GM12874 (cell line): ENCODE measurements around the gene SPRED2.

Experiments
- CTCF ChIP-seq: IDR thresholded peaks from 2 replicates; pipeline ENCODE4 v1.5.1; 2011; ENCODE audit warnings: low read depth, mild to moderate bottlenecking, control low read depth, low read length, moderate library complexity; ENCODE audit not compliant: insufficient read depth

Gene SPRED2

DNA sequence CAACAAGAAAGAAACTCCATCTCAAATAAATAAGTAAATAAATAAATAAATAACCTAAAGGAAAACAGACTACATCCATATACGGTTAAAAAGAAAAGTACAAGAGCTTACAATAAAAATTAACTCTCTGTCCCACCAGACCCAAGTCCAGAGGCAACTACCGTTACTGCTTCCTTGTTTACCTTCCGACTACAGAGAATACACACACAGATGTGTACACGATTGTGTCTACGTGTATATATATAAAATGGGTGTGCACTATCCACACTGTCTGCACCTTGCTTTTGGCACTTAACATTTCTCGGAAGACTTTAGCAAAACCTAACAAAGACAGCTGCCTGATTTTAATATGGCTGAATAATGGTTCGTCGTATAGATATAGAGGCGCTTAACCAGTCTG, 134.9 kb downstream of the SPRED2 start:
- no peak for TF ChIP-seq CTCF

DNA sequence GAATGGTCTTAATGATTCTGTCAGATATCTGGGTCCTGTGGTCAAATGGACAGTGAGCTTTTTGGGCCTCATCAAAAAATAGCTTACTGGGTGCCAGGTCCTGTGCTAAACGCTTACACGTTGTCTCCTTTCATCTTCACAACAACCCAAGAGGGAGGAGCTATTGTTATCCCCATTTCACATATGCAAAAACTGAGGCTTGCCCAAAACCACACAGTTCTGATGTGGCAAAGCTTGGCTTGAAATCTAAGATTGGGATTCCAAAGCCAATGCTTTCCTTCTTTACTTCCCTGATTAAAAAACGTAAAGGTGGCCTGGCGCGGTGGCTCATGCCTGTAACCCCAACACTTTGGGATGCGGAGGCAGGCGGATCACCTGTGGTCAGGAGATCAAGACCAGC, 135.4 kb downstream of the SPRED2 start:
- TF ChIP-seq CTCF = no peak

- no peak for TF ChIP-seq CTCF
Measured at GRCh38 chr2:65294701-65295100, 137.7 kb downstream of the SPRED2 start.

- no peak for TF ChIP-seq CTCF
Measured at GRCh38 chr2:65294136-65294535, 138.3 kb downstream of the SPRED2 start.

- TF ChIP-seq CTCF = no peak
Measured at GRCh38 chr2:65293376-65293775, 139.0 kb downstream of the SPRED2 start.

DNA sequence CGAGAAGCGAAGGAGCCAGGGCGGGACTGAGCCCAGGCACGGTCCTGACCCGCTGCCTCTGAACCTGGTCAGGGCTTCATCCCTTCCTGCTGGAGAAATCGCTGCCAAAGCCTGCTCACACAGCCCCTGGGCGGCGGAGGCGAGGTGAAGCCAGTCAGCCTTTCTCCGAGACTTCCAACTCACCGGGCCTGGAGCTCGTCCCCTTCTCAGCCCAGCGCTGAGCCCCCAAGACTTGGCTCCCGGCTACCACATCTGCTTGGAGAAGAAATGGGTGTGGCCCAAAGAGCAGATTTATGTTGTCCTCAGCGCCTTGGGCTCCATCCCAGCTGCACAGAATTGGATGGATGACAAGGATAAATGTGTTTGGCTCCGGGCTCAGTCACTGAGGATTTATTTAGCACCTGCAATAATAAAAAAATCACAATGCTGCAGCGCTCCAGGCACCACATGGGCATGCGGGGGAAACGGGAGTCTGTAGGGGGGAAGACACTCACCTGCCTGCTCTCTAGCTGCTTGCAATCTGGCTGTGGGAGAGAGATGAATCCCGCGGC, 139.9 kb downstream of the SPRED2 start:
- no peak for TF ChIP-seq CTCF

GRCh38 chr2:65292106-65292400, 140.3 kb downstream of the SPRED2 start:
- TF ChIP-seq CTCF = no peak
